SK-N-SH treated with all-trans-retinoic acid at 6 μM for 48 hours (cell line): ENCODE data around the gene PTPN13.

Experiments
- ATAC-seq: fragments of 200-7000 bp; cut with Tn5 transposase; 3 replicates; pipeline ENCODE4 v1.9.1; 2020; ENCODE audit warnings: mild to moderate bottlenecking, moderate library complexity
- ARNTL ChIP-seq: fragments of 450-650 bp; formaldehyde crosslinking; IDR thresholded peaks from 2 replicates; pipeline ENCODE4 v1.5.0; 2020; ENCODE audit warnings: low read depth, mild to moderate bottlenecking, moderate library complexity, borderline replicate concordance
- BACH2 ChIP-seq: fragments of 250-450 bp; sonication (Bioruptor Pico); IDR thresholded peaks from 2 replicates; pipeline ENCODE4 v1.9.0; 2021; ENCODE audit warnings: mild to moderate bottlenecking, borderline replicate concordance
- CSDC2 ChIP-seq: fragments of 250-450 bp; sonication (Bioruptor Pico); IDR thresholded peaks from 2 replicates; pipeline ENCODE4 v1.5.0; 2020; ENCODE audit warnings: mild to moderate bottlenecking, moderate library complexity
- CSRNP3 ChIP-seq: fragments of 250-450 bp; sonication (Bioruptor Pico); IDR thresholded peaks from 2 replicates; pipeline ENCODE4 v1.5.1; 2021; ENCODE audit warnings: mild to moderate bottlenecking, moderate library complexity
- ESRRG ChIP-seq: fragments of 250-450 bp; sonication (Bioruptor Pico); IDR thresholded peaks from 2 replicates; pipeline ENCODE4 v1.6.1; 2021; ENCODE audit warnings: mild to moderate bottlenecking
- GLIS3 ChIP-seq: fragments of 250-450 bp; sonication (Bioruptor Pico); IDR thresholded peaks from 2 replicates; pipeline ENCODE4 v1.5.0; 2020; ENCODE audit warnings: mild to moderate bottlenecking, moderate library complexity
- ISL1 ChIP-seq: fragments of 250-450 bp; sonication (Bioruptor Pico); IDR thresholded peaks from 2 replicates; pipeline ENCODE4 v2.1.2; 2022; ENCODE audit warnings: mild to moderate bottlenecking, moderate library complexity
- OSR1 ChIP-seq: fragments of 250-450 bp; sonication (Bioruptor Pico); IDR thresholded peaks from 2 replicates; pipeline ENCODE4 v1.8.0; 2022; ENCODE audit warnings: moderate library complexity, mild to moderate bottlenecking, inconsistent platforms
- PATZ1 ChIP-seq: fragments of 250-450 bp; sonication (Bioruptor Pico); IDR thresholded peaks from 2 replicates; pipeline ENCODE4 v1.8.0; 2020; ENCODE audit warnings: mild to moderate bottlenecking, moderate library complexity, borderline replicate concordance
- POU6F1 ChIP-seq: fragments of 250-450 bp; sonication (Bioruptor Pico); IDR thresholded peaks from 2 replicates; pipeline ENCODE4 v1.8.0; 2021; ENCODE audit warnings: low read depth, mild to moderate bottlenecking, moderate library complexity, borderline replicate concordance
- PPARA ChIP-seq: fragments of 250-450 bp; sonication (Bioruptor Pico); IDR thresholded peaks from 2 replicates; pipeline ENCODE4 v1.5.0; 2020; ENCODE audit warnings: mild to moderate bottlenecking, borderline replicate concordance
- RARB ChIP-seq: fragments of 250-450 bp; sonication (Bioruptor Pico); IDR thresholded peaks from 2 replicates; pipeline ENCODE4 v1.8.0; 2021; ENCODE audit warnings: mild to moderate bottlenecking, moderate library complexity
- SNAI2 ChIP-seq: fragments of 250-450 bp; sonication (Bioruptor Pico); IDR thresholded peaks from 2 replicates; pipeline ENCODE4 v1.5.0; 2020; ENCODE audit warnings: mild to moderate bottlenecking, moderate library complexity
- TCF4 ChIP-seq: fragments of 250-450 bp; sonication (Bioruptor Pico); IDR thresholded peaks from 2 replicates; pipeline ENCODE4 v1.8.0; 2021; ENCODE audit warnings: mild to moderate bottlenecking, moderate library complexity, borderline replicate concordance
- TOX ChIP-seq: fragments of 250-450 bp; sonication (Bioruptor Pico); IDR thresholded peaks from 2 replicates; pipeline ENCODE4 v1.8.0; 2021; ENCODE audit warnings: mild to moderate bottlenecking, moderate library complexity, borderline replicate concordance
- ZC3H10 ChIP-seq: fragments of 250-450 bp; sonication (Bioruptor Pico); IDR thresholded peaks from 2 replicates; pipeline ENCODE4 v1.5.1; 2021; ENCODE audit warnings: mild to moderate bottlenecking, moderate library complexity
- ZFP3 ChIP-seq: fragments of 250-450 bp; sonication (Bioruptor Pico); IDR thresholded peaks from 2 replicates; pipeline ENCODE4 v1.5.0; 2020; ENCODE audit warnings: mild to moderate bottlenecking, moderate library complexity
- ZFP30 ChIP-seq: fragments of 450-650 bp; formaldehyde crosslinking; IDR thresholded peaks from 2 replicates; pipeline ENCODE4 v1.5.0; 2022; ENCODE audit warnings: mild to moderate bottlenecking, moderate library complexity
- ZNF565 ChIP-seq: fragments of 450-650 bp; formaldehyde crosslinking; conservative IDR thresholded peaks from 2 replicates; pipeline ENCODE4 v1.5.0; 2020; ENCODE audit warnings: low read depth, mild to moderate bottlenecking, moderate library complexity
- ZNF70 ChIP-seq: fragments of 450-650 bp; formaldehyde crosslinking; IDR thresholded peaks from 2 replicates; pipeline ENCODE4 v1.5.0; 2020; ENCODE audit warnings: mild to moderate bottlenecking, moderate library complexity
- ZNF8 ChIP-seq: fragments of 450-650 bp; formaldehyde crosslinking; IDR thresholded peaks from 2 replicates; pipeline ENCODE4 v1.5.0; 2020; ENCODE audit warnings: mild to moderate bottlenecking, moderate library complexity
- TF ChIP-seq, protein P1 (sequence below): fragments of 250-450 bp; sonication (Bioruptor Pico); IDR thresholded peaks from 2 replicates; pipeline ENCODE4 v1.5.1; 2020; ENCODE audit warnings: low read depth, mild to moderate bottlenecking, moderate library complexity
- TF ChIP-seq, protein P2 (sequence below): fragments of 250-450 bp; sonication (Bioruptor Pico); IDR thresholded peaks from 2 replicates; pipeline ENCODE4 v1.5.0; 2020; ENCODE audit warnings: mild to moderate bottlenecking, moderate library complexity

PTPN13 gene

DNA sequence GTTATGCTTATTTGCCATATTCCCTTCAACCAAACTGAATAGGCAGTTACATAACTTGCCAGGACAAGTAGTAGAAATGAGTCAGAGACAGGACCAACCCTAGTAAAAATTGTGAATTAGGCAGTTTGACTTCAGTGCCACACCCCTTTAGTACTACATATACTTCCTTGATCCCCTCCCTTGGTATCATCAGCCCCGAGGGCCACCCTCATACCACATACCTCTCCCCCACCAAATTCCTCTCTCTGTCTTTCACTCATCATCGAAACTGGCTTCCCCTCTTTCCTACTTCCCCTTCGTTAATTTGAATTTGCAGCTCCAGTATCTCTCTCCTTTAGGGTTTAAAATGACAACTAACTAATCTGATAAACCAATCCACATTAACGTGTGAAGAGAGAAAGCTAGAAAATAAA, 7.9 kb upstream of the PTPN13 start:
- no peak for TF ChIP-seq OSR1 (CRISPR knock-in tag)
- no peak for TF ChIP-seq ZNF565
- no peak for TF ChIP-seq ARNTL
- TF ChIP-seq, protein P1, sequence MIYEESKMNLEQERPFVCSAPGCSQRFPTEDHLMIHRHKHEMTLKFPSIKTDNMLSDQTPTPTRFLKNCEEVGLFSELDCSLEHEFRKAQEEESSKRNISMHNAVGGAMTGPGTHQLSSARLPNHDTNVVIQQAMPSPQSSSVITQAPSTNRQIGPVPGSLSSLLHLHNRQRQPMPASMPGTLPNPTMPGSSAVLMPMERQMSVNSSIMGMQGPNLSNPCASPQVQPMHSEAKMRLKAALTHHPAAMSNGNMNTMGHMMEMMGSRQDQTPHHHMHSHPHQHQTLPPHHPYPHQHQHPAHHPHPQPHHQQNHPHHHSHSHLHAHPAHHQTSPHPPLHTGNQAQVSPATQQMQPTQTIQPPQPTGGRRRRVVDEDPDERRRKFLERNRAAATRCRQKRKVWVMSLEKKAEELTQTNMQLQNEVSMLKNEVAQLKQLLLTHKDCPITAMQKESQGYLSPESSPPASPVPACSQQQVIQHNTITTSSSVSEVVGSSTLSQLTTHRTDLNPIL (CRISPR knock-in tag), result no peak
- no peak for TF ChIP-seq ISL1 (CRISPR knock-in tag)
- TF ChIP-seq ZFP30 (CRISPR knock-in tag), result no peak
- no peak for TF ChIP-seq ESRRG (CRISPR knock-in tag)
- TF ChIP-seq ZC3H10, result no peak
- TF ChIP-seq ZNF8, result no peak
- TF ChIP-seq CSRNP3 (CRISPR knock-in tag), result no peak
- TF ChIP-seq GLIS3 (CRISPR knock-in tag), result no peak
- TF ChIP-seq, protein P2, sequence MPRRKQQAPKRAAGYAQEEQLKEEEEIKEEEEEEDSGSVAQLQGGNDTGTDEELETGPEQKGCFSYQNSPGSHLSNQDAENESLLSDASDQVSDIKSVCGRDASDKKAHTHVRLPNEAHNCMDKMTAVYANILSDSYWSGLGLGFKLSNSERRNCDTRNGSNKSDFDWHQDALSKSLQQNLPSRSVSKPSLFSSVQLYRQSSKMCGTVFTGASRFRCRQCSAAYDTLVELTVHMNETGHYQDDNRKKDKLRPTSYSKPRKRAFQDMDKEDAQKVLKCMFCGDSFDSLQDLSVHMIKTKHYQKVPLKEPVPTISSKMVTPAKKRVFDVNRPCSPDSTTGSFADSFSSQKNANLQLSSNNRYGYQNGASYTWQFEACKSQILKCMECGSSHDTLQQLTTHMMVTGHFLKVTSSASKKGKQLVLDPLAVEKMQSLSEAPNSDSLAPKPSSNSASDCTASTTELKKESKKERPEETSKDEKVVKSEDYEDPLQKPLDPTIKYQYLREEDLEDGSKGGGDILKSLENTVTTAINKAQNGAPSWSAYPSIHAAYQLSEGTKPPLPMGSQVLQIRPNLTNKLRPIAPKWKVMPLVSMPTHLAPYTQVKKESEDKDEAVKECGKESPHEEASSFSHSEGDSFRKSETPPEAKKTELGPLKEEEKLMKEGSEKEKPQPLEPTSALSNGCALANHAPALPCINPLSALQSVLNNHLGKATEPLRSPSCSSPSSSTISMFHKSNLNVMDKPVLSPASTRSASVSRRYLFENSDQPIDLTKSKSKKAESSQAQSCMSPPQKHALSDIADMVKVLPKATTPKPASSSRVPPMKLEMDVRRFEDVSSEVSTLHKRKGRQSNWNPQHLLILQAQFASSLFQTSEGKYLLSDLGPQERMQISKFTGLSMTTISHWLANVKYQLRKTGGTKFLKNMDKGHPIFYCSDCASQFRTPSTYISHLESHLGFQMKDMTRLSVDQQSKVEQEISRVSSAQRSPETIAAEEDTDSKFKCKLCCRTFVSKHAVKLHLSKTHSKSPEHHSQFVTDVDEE, result no peak
- TF ChIP-seq ZNF70, result no peak
- TF ChIP-seq SNAI2 (CRISPR knock-in tag), result no peak
- TF ChIP-seq PATZ1 (CRISPR knock-in tag), result no peak
- TF ChIP-seq BACH2 (CRISPR knock-in tag), result no peak
- no peak for TF ChIP-seq RARB
- ATAC-seq, result no peak

DNA sequence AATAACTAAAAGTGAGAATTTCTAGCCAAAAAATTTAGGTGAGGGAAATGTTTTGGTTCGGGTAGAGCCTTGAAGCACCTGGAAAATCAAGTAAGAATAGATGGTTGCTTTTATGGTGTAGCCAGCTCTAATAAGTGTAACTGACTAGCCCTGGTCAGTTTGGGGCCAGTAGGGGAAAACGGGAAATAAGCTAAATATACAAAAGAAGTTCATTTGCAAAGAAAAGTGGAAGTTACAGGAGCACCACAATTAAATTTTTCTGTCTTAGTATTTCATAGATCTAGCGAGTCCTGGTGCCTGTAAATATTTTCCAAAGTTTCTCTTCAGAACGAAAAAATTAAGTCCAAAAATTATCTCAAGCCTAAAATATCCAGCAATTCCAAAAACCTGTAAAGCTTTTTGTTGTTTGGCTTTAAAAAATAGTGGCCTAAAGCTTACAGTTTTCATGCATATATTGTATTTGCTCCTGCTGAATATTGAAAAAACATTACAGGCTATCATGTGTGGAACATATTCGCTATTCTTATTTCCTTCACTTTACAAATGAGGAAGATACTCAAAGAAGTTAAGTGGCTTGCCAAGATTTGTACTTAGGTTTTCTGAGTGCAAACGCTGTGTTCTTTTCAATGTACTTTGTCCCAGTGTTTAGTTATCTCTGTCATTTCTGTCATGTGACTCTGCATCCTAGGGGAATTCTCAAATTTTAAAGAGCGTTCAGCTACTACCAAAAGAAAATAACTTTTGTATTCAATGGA, 7.3 kb upstream of the PTPN13 start:
- TF ChIP-seq, protein P1 (CRISPR knock-in tag), result no peak
- no peak for ATAC-seq

GRCh38 chr4:86587381-86588140, 6.6 kb upstream of the PTPN13 start:
- ATAC-seq, result no peak
- TF ChIP-seq PPARA (CRISPR knock-in tag), result no peak
- no peak for TF ChIP-seq ZNF565
- TF ChIP-seq TOX, result no peak
- no peak for TF ChIP-seq TCF4
- no peak for TF ChIP-seq ARNTL
- no peak for TF ChIP-seq BACH2 (CRISPR knock-in tag)
- TF ChIP-seq ISL1 (CRISPR knock-in tag), result no peak
- no peak for TF ChIP-seq SNAI2 (CRISPR knock-in tag)
- no peak for TF ChIP-seq OSR1 (CRISPR knock-in tag)
- no peak for TF ChIP-seq GLIS3 (CRISPR knock-in tag)
- no peak for TF ChIP-seq ESRRG (CRISPR knock-in tag)
- TF ChIP-seq CSRNP3 (CRISPR knock-in tag), result no peak
- TF ChIP-seq CSDC2 (CRISPR knock-in tag), result no peak
- no peak for TF ChIP-seq ZFP3 (CRISPR knock-in tag)
- TF ChIP-seq RARB, result no peak
- no peak for TF ChIP-seq POU6F1
- TF ChIP-seq ZNF8, result no peak
